GM23338 (cell line): ENCODE results near the gene GABPA.

Experiments used
- CREB1 ChIP-seq: fragments of 250-450 bp; sonication (Bioruptor Pico); IDR thresholded peaks from 2 replicates; pipeline ENCODE4 v1.5.0; 2020; ENCODE audit warnings: low read depth, mild to moderate bottlenecking, moderate library complexity
- EZH2 ChIP-seq: fragments of 200-600 bp; sonication (generic); IDR thresholded peaks from one replicate; pipeline ENCODE4 v1.8.0; 2017; ENCODE audit warnings: antibody characterized with exemption, mild to moderate bottlenecking, low read depth; ENCODE audit not compliant: unreplicated experiment
- EZH2phosphoT487 ChIP-seq: fragments of 200-600 bp; sonication (generic); IDR thresholded peaks from one replicate; pipeline ENCODE4 v1.8.1; 2018; ENCODE audit warnings: antibody characterized with exemption; ENCODE audit not compliant: unreplicated experiment
- JUNB ChIP-seq: IDR thresholded peaks from one replicate; pipeline ENCODE4 v1.6.1; 2016; ENCODE audit warnings: antibody characterized with exemption; ENCODE audit not compliant: unreplicated experiment
- NANOG ChIP-seq: IDR thresholded peaks from 2 replicates; pipeline ENCODE4 v1.6.1; 2016; ENCODE audit warnings: antibody characterized with exemption, borderline replicate concordance
- POLR2AphosphoS5 ChIP-seq: IDR thresholded peaks from 2 replicates; pipeline ENCODE4 v1.6.1; 2016; ENCODE audit warnings: antibody characterized with exemption, low read depth
- STAT1 ChIP-seq: IDR thresholded peaks from one replicate; pipeline ENCODE4 v1.6.1; 2016; ENCODE audit warnings: antibody characterized with exemption; ENCODE audit not compliant: unreplicated experiment
- ZNF114 ChIP-seq: fragments of 250-450 bp; sonication (Bioruptor Pico); IDR thresholded peaks from 2 replicates; pipeline ENCODE4 v1.5.0; 2020; ENCODE audit warnings: mild to moderate bottlenecking, moderate library complexity
- TF ChIP-seq, protein P1 (sequence below), 2 experiments: fragments of 200-600 bp in 1 of 2; sonication (generic) in 1 of 2; conservative IDR thresholded peaks; 2 replicates each; pipeline versions ENCODE4 v1.5.1 to v1.6.1; 2016 to 2017; ENCODE audit warnings: antibody characterized with exemption in 2 of 2, low read depth in 2 of 2, mild to moderate bottlenecking in 2 of 2, moderate library complexity in 1 of 2
- TF ChIP-seq, protein P2 (sequence below): IDR thresholded peaks from one replicate; pipeline ENCODE4 v1.6.1; 2018; ENCODE audit warnings: antibody characterized with exemption; ENCODE audit not compliant: unreplicated experiment
- TF ChIP-seq, protein P3 (sequence below): fragments of 250-450 bp; sonication (Bioruptor Pico); IDR thresholded peaks from 2 replicates; pipeline ENCODE4 v1.5.0; 2020; ENCODE audit warnings: mild to moderate bottlenecking, moderate library complexity
- TF ChIP-seq, protein P4 (sequence below): IDR thresholded peaks from 2 replicates; pipeline ENCODE4 v1.6.1; 2016; ENCODE audit warnings: antibody characterized with exemption

DNA sequence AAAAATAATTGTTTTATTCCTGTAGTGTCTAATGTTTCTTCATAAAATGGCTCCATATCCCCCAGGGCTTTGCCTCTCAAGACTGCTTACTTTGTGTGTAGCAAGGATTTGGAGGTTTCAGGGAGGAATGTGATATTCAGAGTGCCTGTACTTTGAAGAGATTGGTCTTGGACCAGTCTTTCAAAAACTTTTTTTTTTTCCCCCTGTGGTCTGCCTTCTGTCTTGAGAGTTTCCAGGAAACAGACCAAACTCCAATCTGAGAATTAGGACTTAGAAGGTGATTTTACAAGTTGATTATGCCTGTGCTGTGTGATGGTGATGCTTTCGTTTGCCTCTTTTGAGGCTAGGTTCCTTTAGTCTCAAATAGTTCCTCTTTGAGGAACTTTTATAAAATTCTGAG, 25.9 kb downstream of the GABPA start:
- TF ChIP-seq, protein P1, sequence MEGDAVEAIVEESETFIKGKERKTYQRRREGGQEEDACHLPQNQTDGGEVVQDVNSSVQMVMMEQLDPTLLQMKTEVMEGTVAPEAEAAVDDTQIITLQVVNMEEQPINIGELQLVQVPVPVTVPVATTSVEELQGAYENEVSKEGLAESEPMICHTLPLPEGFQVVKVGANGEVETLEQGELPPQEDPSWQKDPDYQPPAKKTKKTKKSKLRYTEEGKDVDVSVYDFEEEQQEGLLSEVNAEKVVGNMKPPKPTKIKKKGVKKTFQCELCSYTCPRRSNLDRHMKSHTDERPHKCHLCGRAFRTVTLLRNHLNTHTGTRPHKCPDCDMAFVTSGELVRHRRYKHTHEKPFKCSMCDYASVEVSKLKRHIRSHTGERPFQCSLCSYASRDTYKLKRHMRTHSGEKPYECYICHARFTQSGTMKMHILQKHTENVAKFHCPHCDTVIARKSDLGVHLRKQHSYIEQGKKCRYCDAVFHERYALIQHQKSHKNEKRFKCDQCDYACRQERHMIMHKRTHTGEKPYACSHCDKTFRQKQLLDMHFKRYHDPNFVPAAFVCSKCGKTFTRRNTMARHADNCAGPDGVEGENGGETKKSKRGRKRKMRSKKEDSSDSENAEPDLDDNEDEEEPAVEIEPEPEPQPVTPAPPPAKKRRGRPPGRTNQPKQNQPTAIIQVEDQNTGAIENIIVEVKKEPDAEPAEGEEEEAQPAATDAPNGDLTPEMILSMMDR (conservative IDR thresholded peaks at IDR 0.05; ENCODE audit: low read depth in 2 of 2), result no peak
- no peak for TF ChIP-seq EZH2
- TF ChIP-seq EZH2phosphoT487, result no peak
- no peak for TF ChIP-seq ZNF114
- no peak for TF ChIP-seq POLR2AphosphoS5
- no peak for TF ChIP-seq NANOG
- no peak for TF ChIP-seq JUNB
- TF ChIP-seq, protein P2, sequence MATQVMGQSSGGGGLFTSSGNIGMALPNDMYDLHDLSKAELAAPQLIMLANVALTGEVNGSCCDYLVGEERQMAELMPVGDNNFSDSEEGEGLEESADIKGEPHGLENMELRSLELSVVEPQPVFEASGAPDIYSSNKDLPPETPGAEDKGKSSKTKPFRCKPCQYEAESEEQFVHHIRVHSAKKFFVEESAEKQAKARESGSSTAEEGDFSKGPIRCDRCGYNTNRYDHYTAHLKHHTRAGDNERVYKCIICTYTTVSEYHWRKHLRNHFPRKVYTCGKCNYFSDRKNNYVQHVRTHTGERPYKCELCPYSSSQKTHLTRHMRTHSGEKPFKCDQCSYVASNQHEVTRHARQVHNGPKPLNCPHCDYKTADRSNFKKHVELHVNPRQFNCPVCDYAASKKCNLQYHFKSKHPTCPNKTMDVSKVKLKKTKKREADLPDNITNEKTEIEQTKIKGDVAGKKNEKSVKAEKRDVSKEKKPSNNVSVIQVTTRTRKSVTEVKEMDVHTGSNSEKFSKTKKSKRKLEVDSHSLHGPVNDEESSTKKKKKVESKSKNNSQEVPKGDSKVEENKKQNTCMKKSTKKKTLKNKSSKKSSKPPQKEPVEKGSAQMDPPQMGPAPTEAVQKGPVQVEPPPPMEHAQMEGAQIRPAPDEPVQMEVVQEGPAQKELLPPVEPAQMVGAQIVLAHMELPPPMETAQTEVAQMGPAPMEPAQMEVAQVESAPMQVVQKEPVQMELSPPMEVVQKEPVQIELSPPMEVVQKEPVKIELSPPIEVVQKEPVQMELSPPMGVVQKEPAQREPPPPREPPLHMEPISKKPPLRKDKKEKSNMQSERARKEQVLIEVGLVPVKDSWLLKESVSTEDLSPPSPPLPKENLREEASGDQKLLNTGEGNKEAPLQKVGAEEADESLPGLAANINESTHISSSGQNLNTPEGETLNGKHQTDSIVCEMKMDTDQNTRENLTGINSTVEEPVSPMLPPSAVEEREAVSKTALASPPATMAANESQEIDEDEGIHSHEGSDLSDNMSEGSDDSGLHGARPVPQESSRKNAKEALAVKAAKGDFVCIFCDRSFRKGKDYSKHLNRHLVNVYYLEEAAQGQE, result no peak
- TF ChIP-seq CREB1 (CRISPR knock-in tag), result no peak
- TF ChIP-seq, protein P3, sequence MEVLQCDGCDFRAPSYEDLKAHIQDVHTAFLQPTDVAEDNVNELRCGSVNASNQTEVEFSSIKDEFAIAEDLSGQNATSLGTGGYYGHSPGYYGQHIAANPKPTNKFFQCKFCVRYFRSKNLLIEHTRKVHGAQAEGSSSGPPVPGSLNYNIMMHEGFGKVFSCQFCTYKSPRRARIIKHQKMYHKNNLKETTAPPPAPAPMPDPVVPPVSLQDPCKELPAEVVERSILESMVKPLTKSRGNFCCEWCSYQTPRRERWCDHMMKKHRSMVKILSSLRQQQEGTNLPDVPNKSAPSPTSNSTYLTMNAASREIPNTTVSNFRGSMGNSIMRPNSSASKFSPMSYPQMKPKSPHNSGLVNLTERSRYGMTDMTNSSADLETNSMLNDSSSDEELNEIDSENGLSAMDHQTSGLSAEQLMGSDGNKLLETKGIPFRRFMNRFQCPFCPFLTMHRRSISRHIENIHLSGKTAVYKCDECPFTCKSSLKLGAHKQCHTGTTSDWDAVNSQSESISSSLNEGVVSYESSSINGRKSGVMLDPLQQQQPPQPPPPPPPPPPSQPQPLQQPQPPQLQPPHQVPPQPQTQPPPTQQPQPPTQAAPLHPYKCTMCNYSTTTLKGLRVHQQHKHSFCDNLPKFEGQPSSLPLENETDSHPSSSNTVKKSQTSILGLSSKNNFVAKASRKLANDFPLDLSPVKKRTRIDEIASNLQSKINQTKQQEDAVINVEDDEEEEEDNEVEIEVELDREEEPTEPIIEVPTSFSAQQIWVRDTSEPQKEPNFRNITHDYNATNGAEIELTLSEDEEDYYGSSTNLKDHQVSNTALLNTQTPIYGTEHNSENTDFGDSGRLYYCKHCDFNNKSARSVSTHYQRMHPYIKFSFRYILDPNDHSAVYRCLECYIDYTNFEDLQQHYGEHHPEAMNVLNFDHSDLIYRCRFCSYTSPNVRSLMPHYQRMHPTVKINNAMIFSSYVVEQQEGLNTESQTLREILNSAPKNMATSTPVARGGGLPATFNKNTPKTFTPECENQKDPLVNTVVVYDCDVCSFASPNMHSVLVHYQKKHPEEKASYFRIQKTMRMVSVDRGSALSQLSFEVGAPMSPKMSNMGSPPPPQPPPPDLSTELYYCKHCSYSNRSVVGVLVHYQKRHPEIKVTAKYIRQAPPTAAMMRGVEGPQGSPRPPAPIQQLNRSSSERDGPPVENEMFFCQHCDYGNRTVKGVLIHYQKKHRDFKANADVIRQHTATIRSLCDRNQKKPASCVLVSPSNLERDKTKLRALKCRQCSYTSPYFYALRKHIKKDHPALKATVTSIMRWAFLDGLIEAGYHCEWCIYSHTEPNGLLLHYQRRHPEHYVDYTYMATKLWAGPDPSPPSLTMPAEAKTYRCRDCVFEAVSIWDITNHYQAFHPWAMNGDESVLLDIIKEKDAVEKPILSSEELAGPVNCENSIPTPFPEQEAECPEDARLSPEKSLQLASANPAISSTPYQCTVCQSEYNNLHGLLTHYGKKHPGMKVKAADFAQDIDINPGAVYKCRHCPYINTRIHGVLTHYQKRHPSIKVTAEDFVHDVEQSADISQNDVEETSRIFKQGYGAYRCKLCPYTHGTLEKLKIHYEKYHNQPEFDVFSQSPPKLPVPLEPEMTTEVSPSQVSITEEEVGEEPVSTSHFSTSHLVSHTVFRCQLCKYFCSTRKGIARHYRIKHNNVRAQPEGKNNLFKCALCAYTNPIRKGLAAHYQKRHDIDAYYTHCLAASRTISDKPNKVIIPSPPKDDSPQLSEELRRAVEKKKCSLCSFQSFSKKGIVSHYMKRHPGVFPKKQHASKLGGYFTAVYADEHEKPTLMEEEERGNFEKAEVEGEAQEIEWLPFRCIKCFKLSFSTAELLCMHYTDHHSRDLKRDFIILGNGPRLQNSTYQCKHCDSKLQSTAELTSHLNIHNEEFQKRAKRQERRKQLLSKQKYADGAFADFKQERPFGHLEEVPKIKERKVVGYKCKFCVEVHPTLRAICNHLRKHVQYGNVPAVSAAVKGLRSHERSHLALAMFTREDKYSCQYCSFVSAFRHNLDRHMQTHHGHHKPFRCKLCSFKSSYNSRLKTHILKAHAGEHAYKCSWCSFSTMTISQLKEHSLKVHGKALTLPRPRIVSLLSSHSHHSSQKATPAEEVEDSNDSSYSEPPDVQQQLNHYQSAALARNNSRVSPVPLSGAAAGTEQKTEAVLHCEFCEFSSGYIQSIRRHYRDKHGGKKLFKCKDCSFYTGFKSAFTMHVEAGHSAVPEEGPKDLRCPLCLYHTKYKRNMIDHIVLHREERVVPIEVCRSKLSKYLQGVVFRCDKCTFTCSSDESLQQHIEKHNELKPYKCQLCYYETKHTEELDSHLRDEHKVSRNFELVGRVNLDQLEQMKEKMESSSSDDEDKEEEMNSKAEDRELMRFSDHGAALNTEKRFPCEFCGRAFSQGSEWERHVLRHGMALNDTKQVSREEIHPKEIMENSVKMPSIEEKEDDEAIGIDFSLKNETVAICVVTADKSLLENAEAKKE, result no peak
- TF ChIP-seq STAT1, result no peak
- TF ChIP-seq, protein P4, sequence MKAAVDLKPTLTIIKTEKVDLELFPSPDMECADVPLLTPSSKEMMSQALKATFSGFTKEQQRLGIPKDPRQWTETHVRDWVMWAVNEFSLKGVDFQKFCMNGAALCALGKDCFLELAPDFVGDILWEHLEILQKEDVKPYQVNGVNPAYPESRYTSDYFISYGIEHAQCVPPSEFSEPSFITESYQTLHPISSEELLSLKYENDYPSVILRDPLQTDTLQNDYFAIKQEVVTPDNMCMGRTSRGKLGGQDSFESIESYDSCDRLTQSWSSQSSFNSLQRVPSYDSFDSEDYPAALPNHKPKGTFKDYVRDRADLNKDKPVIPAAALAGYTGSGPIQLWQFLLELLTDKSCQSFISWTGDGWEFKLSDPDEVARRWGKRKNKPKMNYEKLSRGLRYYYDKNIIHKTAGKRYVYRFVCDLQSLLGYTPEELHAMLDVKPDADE, result no peak
